GM21526 (cell line): ENCODE measurements around the gene QKI.

Experiments
- ATAC-seq: cut with Tn5 transposase; IDR thresholded peaks from one replicate; pipeline ENCODE4 v1.9.1; 2021; ENCODE audit warnings: moderate library complexity; ENCODE audit not compliant: unreplicated experiment, low FRiP score

QKI gene

GRCh38 chr6:163600331-163600730 lies 185.8 kb downstream of the QKI start:
- ATAC-seq = no peak

DNA sequence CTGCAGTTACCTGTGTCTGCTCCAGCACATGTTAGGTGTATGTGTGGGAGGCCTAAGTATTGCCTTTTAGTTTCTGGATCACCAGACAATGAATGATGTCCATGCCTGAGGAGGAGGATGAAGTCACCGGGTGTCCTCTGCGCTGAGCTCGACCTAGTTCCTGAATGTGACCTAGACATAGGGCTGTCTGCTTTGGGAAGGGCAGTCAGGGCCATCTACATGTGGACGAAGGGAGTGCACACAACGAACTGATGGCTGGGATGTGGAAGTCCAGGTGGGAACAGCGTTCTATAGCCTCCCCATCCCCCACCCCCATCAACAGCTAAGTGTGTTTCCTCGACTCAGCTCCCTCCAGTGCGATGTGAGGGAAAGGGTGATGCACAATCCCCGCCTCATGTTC lies 186.3 kb downstream of the QKI start:
- no peak for ATAC-seq

GRCh38 chr6:163602851-163603250 lies 188.3 kb downstream of the QKI start:
- ATAC-seq = no peak

DNA sequence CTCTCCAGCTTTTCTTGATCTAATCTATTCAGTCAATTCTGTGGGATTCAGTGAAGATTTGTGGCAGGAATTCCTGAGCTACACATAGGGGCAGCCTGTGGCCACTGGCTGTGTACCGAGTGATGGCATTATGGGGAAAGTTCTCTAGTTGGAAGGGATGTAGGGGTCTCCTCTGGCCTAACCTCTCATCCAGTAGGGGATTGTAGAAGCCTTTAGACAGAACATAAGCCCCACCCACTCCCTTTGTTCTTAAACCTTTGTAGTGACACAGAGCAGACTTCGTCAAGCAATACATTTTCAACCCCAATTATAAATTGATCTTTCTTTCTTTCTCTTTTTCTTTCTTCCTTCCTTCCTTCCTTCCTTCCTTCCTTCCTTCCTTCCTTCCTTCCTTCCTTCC lies 188.9 kb downstream of the QKI start:
- no peak for ATAC-seq

DNA sequence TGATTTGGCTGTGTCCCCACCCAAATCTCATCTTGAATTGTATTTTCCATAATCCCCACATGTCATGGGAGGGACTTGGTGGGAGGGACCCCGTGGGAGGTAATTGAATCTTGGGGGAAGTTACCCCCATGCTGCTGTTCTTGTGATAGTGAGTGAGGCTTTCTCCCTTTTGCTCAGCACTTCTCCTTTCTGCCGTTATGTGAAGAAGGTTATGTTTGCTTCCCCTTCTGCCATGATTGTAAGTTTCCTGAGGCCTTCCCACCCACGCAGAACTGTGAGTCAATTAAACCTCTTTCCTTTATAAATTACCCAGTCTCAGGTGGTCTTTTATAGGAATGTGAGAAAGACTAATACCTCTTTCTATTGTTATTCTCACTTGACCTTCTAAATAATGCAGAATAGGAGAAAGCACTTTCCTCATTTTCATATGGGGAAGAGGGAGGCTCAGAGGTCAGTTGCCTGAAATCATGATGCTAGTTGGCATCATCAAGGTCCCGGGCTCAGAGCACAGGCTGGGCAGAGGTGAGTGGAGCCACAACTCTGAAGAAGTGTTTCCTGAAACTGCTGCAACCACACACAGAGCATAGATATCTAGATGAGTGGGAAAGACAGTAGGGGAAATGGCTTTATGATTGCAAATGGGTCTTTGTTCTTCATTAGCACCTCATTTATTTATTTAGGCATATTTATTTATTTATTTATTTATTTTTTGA lies 191.0 kb downstream of the QKI start:
- ATAC-seq = no peak

DNA sequence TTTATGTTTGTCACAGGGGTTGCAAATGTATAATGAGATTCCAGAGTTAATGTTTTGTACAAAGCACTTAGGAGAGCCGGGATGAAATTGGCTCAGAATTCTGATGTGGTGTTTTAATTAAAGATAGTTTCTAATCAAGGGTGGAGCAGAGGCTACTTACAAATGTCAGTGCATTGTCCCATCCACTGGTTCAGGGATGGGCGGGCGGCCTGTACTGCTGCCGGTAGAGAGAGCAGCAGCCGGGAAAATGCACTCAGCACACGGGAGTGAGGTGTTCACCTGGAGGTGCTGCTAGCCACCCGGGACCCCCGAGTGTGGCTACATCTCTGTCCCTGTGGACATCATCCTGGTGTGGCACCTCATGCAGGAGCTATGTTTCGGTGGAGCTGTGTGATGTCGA lies 193.3 kb downstream of the QKI start:
- no peak for ATAC-seq

- ATAC-seq = no peak
Measured at GRCh38 chr6:163608204-163608644, 193.7 kb downstream of the QKI start.

GRCh38 chr6:163612200-163612599 lies 197.7 kb downstream of the QKI start:
- no peak for ATAC-seq

GRCh38 chr6:163613025-163613424 lies 198.5 kb downstream of the QKI start:
- no peak for ATAC-seq

- no peak for ATAC-seq
Measured at GRCh38 chr6:163613668-163614067, 199.2 kb downstream of the QKI start.

- no peak for ATAC-seq
Measured at GRCh38 chr6:163616452-163616851, 201.9 kb downstream of the QKI start.

DNA sequence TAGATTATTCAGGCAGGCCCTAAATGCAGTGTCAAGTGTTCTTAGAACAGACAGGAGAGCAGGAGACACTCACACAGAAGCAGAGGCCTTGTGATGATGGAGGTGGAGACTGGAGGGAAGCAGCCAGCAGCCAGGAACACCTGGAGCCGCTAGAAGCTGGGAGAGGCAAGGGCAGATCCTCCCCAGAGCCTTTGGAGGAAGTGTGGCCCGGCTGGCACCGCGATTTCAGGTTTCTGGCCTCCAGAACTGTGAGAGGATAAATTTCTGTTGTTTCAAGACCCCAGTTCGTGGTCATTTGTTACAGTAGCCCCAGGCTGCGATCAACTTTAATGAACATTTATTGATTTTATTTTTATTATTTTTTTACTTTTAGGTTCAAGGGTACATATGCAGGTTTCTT lies 203.0 kb downstream of the QKI start:
- ATAC-seq = no peak

DNA sequence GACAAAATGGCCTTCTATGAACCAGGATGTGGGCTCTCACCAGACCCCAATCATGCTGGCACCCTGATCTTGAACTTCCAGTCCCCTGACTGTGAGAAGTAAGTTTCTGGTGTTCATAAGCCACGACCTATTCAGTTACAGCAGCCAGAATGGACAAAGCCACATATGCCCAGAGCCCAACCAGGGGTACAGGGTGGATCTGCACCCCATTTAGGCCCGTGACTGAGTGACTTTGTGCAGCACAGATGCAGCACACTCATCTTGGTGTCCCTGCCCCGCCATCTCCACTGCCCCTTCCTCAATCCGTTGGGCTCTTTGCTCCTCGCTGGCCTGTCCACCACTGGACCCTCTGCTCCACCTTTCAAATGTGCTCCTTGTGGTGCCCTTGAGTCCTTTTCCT lies 205.6 kb downstream of the QKI start:
- ATAC-seq = no peak

- no peak for ATAC-seq
Measured at GRCh38 chr6:163620670-163621330, 206.3 kb downstream of the QKI start.

DNA sequence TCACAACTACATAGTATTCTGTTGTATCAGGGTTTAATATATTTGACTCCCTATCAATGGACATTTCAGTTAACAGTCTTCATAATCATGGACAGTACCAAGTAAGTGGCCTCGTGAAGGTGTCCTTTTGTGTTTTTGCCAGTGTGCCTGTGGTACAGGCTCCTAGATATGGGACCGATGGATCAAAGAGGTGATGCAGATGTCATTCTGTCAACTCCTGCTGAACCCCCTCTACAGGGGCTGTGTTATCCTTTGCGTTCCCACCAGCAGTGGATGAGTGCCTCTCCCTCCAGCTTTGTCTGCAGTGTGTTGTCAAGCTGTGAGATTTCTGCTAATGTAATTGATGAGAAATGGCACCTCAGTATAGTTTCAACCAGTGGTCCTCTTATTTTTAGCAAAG lies 210.7 kb downstream of the QKI start:
- ATAC-seq = no peak

- no peak for ATAC-seq
Measured at GRCh38 chr6:163626073-163626867, 211.8 kb downstream of the QKI start.

DNA sequence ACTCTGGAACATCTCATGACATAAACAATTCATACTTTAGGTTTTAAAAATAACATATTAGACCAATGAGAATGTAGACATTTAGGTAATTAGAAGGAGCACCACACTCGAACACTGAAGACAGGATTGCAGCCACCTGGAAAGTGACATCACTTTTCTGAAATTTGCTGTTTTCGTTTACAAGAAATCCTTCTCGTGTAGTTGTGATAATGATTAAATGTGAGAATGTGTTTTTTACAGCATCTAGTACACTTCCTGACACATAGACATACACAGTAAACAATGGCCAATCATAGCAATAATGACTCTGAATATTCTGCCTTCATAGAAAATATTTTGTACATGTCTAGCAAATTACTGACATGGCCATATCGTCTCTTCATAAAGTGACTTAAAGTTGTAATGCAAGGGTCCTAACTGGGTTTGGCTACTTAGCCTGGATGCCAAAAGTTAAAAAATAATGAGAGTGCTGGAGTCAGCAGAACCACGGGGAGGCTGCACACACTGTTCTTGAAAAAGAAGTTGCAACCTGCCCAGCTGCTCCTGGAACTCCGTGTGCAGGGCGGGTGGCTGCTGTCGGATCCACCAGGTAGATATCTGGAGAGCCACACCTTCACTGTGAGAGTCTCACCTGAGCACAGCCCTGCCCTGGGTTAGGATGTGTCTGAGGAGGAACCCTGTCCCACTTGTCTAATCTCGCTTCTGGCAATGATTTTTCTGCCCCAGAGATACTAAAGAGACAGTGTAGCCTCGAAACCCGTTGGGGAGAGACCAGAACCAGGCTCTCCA lies 212.9 kb downstream of the QKI start:
- peak; percentile 53 for ATAC-seq
